GM13977 (cell line): ENCODE results near the gene C2.

ENCODE experiments used
- DNase-seq: peaks from one replicate; pipeline ENCODE4 v3.0.0; 2012; ENCODE audit warnings: low spot score
- CTCF ChIP-seq: IDR thresholded peaks from 2 replicates; pipeline ENCODE4 v1.5.1; 2012; ENCODE audit warnings: mild to moderate bottlenecking, control low read depth; ENCODE audit not compliant: insufficient read depth; ENCODE audit errors: extremely low read depth, missing control alignments
- in situ Hi-C: fragments of 300-500 bp; cut with MboI; formaldehyde crosslinking; loops from one replicate; pipeline ENCODE4 v1.12.0; 2022; ENCODE audit warnings: low sequenced_read_pairs, low pct_unique_long_range_greater_than_20kb, mixed read lengths, inconsistent platforms; ENCODE audit not compliant: unreplicated experiment

Gene C2

GRCh38 chr6:31911826-31912585, 15.5 kb upstream of the C2 start:
- TF ChIP-seq CTCF = no peak
- in situ Hi-C loops = no loop called here
- no peak for DNase-seq

DNA sequence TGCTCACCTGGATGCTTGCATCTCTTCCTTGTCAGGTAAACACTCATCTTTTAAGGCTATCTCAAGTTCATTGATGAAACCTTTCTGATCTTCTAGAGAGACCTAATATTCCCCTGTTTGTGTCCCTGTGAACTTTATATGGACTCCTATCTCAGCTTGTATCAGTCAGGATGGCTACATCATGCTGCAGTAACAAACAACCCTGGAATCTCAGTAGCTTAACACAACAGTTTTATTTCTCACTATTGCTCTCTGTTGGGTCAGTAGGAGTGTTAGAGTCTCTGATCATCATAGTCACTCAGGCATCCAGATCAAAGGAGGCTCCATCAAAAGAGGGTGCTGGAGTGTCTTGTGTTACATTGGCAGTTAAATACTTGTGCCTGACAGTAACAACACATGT, 12.2 kb upstream of the C2 start:
- DNase-seq = no peak
- TF ChIP-seq CTCF = no peak
- in situ Hi-C loops = no loop called here

DNA sequence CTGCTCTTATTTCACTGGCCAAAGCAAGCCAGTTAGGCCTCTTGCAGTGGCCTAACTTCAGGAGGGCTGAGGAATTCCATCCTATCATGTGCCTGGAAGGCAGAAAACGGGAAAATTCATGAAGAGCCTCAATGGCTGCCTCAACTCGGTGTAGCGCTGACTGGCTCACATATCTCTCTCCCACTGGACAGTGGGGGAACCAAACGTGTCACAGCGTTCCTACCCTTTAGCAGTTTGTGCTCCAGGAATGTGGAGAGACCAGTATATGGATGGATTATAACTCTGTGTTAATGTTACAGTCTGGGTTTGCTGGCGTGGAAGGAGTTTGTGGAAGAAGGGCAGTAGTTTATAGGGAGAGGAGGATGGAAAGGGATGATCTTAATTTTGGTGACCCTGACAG, 11.8 kb upstream of the C2 start:
- TF ChIP-seq CTCF = no peak
- in situ Hi-C loops = no loop called here
- DNase-seq = no peak

DNA sequence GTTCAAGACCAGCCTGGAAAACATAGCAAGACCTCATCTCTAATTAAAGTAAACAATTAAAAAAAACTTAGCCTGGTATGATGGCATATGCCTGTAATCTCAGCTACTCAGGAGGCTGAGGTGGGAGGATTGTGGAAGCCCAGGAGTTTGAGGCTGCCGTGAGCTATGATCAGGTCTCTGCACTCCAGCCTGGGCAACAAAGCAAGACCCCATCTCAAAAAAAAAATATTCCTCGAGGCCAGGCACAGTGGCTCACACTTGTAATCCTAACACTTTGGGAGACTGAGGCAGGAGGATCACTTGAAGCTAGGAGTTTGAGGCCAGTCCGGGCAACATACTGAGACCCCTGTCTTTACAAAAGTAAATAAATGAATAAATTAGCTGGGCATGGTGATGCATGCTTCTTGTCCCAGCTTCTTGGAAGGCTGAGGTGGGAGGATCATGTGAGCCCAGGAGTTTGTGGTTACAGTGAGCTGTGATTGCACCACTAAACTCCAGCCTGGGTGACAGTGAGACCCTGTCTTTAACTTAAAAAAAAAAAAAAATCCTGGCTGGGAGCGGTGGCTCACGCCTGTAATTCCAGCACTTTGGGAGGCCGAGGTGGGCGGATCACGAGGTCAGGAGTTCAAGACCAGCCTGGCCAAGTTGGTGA, 9.3 kb upstream of the C2 start:
- DNase-seq = no peak
- in situ Hi-C loops = no loop called here

GRCh38 chr6:31919624-31920303, 7.8 kb upstream of the C2 start:
- TF ChIP-seq CTCF = no peak
- in situ Hi-C loops = no loop called here
- DNase-seq = no peak

More for the DNA sequence above, 9.3 kb upstream of the C2 start:
- TF ChIP-seq CTCF = no peak

GRCh38 chr6:31920811-31921210, 6.7 kb upstream of the C2 start:
- no peak for TF ChIP-seq CTCF
- no peak for DNase-seq
- in situ Hi-C loops = no loop called here
